ENCODE data around the gene CNR1. TPM values are rescaled to one million over a fixed set of nuclear protein-coding genes. Genes with fewer than 3 reads are reported as not detected.
"Not testable (repeated sequence)": the region's sequence is repeated elsewhere in the genome, so short reads cannot be mapped to it uniquely, and the experiment has no call there.

The CNR1 gene
- total RNA-seq, result under 1 TPM in 3 of 6 experiments, not detected in 3; 0.05 to 0.14 (median 0.12) TPM
- long read RNA-seq, result 0 reads

GRCh38 chr6:88165844-88166492 lies at the start of gene CNR1:
TSS of gene CNR1 (minus strand) at chr6:88166347. CDS start at chr6:88145274, 21,073 bp downstream.
- peaks cover 0 to 16% (median 0%) of the 10 kb centered on the region in 4 donors for H3K4me1 ChIP-seq
- no peak for TF ChIP-seq POLR2A (IDR thresholded peaks at IDR 0.05)
- TF ChIP-seq CTCF (IDR thresholded peaks at IDR 0.05), result no peak
- DNase-seq, result peak; percentile 47 to 67 (median 51)
- intact Hi-C loops (cut with DNase I), result no loop called here
- WGBS (ENCODE audit: insufficient coverage, low coverage, low lambda C conversion rate, missing lambda C conversion rate), result 2% methylated on average over 22 of the region's 78 CpGs
- H3K4me3 ChIP-seq, result peak within 1 kb of the TSS; percentile 40 to 52 (median 48)
- H3K9me3 ChIP-seq, result no peaks in the 10 kb centered on the region
- H3K27me3 ChIP-seq, result peaks cover 0 to 35% of the 10 kb centered on the region in 2 donors
- no peak within 1 kb of the TSS for H3K27ac ChIP-seq
- no peaks in the 10 kb centered on the region for H3K36me3 ChIP-seq
- peak; percentile 77 to 81 (median 78) for ATAC-seq

- Histone ChIP-seq H3K4me1 (no peaks in the 10 kb centered on the region), H3K4me3 (no peak overlapping the region), H3K27ac (no peak overlapping the region), H3K27me3 (no peaks in the 10 kb centered on the region), H3K36me3 (no peaks in the 10 kb centered on the region), H3K9me3 (no peaks in the 10 kb centered on the region)
- WGBS (ENCODE audit: insufficient coverage, low coverage, low lambda C conversion rate, missing lambda C conversion rate), result 40% methylated on average over 4 of the region's 4 CpGs
- intact Hi-C loops (cut with DNase I), result no loop called here
- no peak for TF ChIP-seq CTCF (IDR thresholded peaks at IDR 0.05)
- no peak for TF ChIP-seq POLR2A (IDR thresholded peaks at IDR 0.05)
- no peak for DNase-seq
- ATAC-seq, result no peak
Measured at GRCh38 chr6:88211446-88211845, 45.3 kb upstream of the CNR1 start.

- Histone ChIP-seq H3K27ac (no peak overlapping the region), H3K9me3 (no peaks in the 10 kb centered on the region), H3K36me3 (no peaks in the 10 kb centered on the region), H3K4me3 (no peak overlapping the region), H3K27me3 (no peaks in the 10 kb centered on the region), H3K4me1 (no peaks in the 10 kb centered on the region)
- ATAC-seq, result no peak
- no CpG with 5 or more reads among the region's 1 CpG for WGBS (ENCODE audit: insufficient coverage, low coverage, low lambda C conversion rate, missing lambda C conversion rate)
- TF ChIP-seq CTCF (IDR thresholded peaks at IDR 0.05) (no peak), POLR2A (IDR thresholded peaks at IDR 0.05) (no peak)
- no peak for DNase-seq
- intact Hi-C loops (cut with DNase I), result no loop called here
Measured at GRCh38 chr6:88209301-88209700, 43.2 kb upstream of the CNR1 start.

GRCh38 chr6:88208726-88209125 lies 42.6 kb upstream of the CNR1 start:
- DNase-seq (no peak), ATAC-seq (no peak)
- Histone ChIP-seq H3K36me3 (no peaks in the 10 kb centered on the region), H3K27me3 (no peaks in the 10 kb centered on the region), H3K4me3 (no peak overlapping the region), H3K9me3 (no peaks in the 10 kb centered on the region), H3K27ac (no peak overlapping the region), H3K4me1 (no peaks in the 10 kb centered on the region)
- WGBS (ENCODE audit: insufficient coverage, low coverage, low lambda C conversion rate, missing lambda C conversion rate), result 39% methylated on average over 4 of the region's 4 CpGs
- intact Hi-C loops (cut with DNase I), result no loop called here
- TF ChIP-seq CTCF (IDR thresholded peaks at IDR 0.05) (no peak), POLR2A (IDR thresholded peaks at IDR 0.05) (no peak)

- H3K4me1 ChIP-seq; H3K4me3 ChIP-seq; H3K36me3 ChIP-seq; H3K27me3 ChIP-seq; DNase-seq; H3K9me3 ChIP-seq; intact Hi-C loops (cut with DNase I); H3K27ac ChIP-seq; ATAC-seq: not testable (repeated sequence)
Measured at GRCh38 chr6:88201734-88202133, 35.6 kb upstream of the CNR1 start.
